ENCODE measurements around the gene INSYN2B.

Gene INSYN2B

GRCh38 chr5:169889572-169889971 lies 90.7 kb downstream of the INSYN2B start:
- DNase-seq (ENCODE audit: low read depth in 2 of 2) = no peak

- DNase-seq (ENCODE audit: low read depth in 2 of 2) = no peak
Measured at GRCh38 chr5:169886677-169887076, 93.6 kb downstream of the INSYN2B start.

DNA sequence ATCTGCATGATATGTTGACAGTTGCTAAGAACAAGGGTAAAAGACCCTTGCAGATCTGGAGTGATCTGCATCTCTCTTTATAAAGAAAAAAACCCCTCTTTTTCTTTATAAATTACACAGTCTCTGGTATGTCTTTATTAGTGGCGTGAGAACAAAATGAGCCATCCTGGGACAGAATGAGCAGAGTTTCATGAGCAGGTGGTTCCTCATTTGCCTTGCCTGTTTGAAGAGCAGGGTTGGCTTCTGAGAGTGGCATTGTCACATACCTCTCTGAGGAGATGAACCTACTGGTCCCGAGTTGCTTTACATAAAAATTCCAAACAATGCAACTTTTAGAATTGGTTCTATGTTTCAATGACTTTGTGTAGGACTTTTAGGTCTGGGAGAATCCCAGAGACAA lies 94.3 kb downstream of the INSYN2B start:
- no peak for DNase-seq (ENCODE audit: low read depth in 2 of 2)

DNA sequence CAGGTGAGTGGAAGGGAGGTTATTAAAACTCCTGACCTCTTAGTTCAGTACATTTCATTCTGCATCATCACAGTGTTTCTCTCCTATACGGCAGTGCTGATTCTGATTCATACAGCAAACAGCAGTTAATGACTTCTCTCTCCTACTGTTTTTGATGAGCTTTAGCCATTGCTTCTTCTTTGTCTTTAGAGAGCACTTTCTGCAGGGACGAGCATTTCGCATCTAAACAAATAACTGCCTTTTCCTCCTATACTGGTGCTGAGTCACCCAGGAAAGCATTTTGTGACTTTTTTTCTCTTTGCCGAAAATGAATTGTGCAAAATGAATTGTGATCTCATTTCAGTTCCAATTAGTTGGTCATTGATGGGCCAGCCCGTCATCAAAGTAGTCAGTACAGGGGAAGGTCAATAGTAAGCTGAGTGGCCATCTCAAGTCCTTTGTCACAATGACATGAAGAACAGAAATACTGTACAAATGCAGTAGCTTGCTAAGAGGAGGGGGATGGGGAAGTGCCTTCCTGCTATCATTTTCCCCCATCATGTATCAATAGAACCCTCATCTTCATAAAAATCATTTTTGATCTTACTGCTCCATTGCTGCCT lies 98.5 kb downstream of the INSYN2B start:
- no peak for DNase-seq (ENCODE audit: low read depth in 2 of 2)

DNA sequence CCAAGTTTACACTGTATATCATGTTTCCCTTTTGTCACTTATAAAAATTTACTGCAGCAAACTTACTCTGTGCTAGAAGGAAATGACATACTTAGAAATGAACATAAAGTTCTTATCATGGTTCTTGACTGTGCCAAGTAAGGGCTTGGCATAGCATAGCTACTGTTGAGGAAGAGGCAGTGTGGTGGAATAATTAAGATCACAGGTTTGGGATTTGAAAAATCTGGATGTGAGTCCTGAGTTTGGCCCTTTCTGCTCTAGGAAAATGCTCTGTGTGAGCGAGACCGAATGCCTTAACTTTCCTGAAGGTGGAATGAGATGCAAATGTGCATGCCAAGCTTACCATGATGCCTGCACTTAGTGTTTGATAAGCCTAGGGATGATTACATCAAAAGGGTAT lies 99.5 kb downstream of the INSYN2B start:
- no peak for DNase-seq (ENCODE audit: low read depth in 2 of 2)

GRCh38 chr5:169880012-169880663 lies 100.2 kb downstream of the INSYN2B start:
- no peak for DNase-seq (ENCODE audit: low read depth in 2 of 2)

DNA sequence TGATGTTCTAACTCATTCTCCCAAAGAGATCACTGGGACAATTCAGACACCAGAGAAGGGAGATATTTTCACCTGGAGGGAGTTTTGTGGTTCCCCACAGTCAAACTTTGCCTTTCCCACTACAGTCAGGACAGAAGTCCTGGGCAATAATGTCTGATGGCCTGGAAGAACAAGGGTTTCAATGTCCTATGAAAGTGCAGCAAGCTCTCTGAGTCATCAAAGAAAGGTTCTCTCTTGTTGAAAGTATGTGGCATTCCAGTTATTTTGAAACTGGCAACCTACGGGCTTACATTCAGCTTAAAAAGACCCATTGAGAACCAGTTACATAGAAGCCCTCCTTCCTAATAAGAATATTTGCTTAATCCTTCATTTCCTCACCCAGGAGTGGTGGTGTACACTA lies 103.9 kb downstream of the INSYN2B start:
- no peak for DNase-seq (ENCODE audit: low read depth in 2 of 2)

GRCh38 chr5:169875731-169876130 lies 104.6 kb downstream of the INSYN2B start:
- DNase-seq (ENCODE audit: low read depth in 2 of 2) = no peak

DNA sequence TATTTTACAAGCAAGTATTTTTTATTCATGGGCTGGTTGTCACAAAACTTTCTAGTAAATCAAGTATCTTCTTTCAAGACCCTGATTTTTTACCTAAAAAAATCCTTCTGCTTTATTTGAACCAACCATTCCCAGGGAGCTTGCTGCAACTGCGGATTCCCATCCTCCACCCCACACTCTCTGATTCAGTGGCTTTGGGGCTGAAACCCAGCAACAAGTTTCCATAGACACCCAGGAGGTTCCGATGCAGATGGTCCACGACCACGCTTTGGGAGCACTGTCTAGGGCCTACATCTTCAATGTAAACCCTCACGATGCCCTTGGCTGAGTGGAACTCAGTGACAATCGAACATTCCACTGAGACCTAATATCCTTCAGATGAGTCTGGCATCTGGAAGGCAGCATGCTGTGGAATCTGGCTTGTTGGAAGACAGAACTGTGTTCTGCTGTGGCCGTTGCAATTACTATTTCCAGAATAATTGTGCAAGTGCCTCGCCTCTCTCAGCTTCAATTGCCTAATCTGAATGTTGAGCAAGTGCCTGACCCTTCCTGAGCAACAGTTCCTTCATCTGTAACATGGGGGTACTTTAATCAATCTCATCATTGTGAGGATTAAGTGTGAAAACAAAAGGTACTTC lies 105.1 kb downstream of the INSYN2B start:
- DNase-seq (ENCODE audit: low read depth in 2 of 2) = no peak

GRCh38 chr5:169874621-169875020 lies 105.7 kb downstream of the INSYN2B start:
- DNase-seq (ENCODE audit: low read depth in 2 of 2) = no peak

GRCh38 chr5:169873642-169874041 lies 106.7 kb downstream of the INSYN2B start:
- DNase-seq (ENCODE audit: low read depth in 2 of 2) = no peak

GRCh38 chr5:169871826-169872490 lies 108.3 kb downstream of the INSYN2B start:
- DNase-seq (ENCODE audit: low read depth in 2 of 2) = no peak

GRCh38 chr5:169870211-169870610 lies 110.1 kb downstream of the INSYN2B start:
- DNase-seq (ENCODE audit: low read depth in 2 of 2) = no peak

- no peak for DNase-seq (ENCODE audit: low read depth in 2 of 2)
Measured at GRCh38 chr5:169869066-169869465, 111.2 kb downstream of the INSYN2B start.

DNA sequence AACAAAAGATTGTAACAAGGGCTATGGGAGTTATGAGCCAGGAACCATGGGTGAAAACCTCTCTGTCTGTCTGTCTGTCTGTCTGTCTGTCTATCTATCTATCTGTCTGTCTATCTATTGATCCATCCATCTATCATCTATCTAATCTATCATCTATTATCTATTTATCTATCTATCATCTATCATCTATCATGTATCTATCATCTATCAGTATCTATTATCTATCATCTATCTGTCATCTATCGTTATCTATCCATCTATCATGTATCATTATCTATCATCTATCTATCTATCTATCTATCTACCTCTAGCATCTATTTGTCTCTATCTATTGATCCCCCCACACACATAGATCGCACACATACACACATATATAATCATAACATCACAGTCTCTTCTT lies 112.9 kb downstream of the INSYN2B start:
- no peak for DNase-seq (ENCODE audit: low read depth in 2 of 2)

GRCh38 chr5:169864483-169864882 lies 115.8 kb downstream of the INSYN2B start:
- no peak for DNase-seq (ENCODE audit: low read depth in 2 of 2)

DNA sequence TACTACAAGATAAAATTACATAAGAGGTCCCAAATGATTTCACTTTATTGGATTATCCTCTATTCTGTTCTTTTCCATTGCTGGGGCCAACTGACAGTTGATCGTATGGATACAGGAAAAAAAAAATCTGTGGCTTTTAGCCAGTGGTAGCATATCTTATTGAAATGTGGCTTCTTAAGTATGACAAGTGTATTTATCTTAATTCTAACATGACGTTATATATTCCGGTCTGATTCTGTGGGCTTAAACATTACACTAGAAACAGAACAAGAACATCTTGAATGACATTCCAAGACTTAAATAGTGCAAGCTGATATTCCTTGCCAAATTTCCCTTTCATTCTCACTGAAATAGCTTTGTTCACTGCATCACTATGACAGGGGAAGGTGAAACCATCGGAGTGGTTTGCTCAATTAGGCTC lies 117.9 kb downstream of the INSYN2B start:
- no peak for DNase-seq (ENCODE audit: low read depth in 2 of 2)

- no peak for DNase-seq (ENCODE audit: low read depth in 2 of 2)
Measured at GRCh38 chr5:169861934-169862333, 118.4 kb downstream of the INSYN2B start.

- no peak for DNase-seq (ENCODE audit: low read depth in 2 of 2)
Measured at GRCh38 chr5:169861433-169861832, 118.9 kb downstream of the INSYN2B start.

GRCh38 chr5:169860585-169860984 lies 119.7 kb downstream of the INSYN2B start:
- DNase-seq (ENCODE audit: low read depth in 2 of 2) = no peak

GRCh38 chr5:169856571-169856970 lies 123.7 kb downstream of the INSYN2B start:
- DNase-seq (ENCODE audit: low read depth in 2 of 2) = no peak

DNA sequence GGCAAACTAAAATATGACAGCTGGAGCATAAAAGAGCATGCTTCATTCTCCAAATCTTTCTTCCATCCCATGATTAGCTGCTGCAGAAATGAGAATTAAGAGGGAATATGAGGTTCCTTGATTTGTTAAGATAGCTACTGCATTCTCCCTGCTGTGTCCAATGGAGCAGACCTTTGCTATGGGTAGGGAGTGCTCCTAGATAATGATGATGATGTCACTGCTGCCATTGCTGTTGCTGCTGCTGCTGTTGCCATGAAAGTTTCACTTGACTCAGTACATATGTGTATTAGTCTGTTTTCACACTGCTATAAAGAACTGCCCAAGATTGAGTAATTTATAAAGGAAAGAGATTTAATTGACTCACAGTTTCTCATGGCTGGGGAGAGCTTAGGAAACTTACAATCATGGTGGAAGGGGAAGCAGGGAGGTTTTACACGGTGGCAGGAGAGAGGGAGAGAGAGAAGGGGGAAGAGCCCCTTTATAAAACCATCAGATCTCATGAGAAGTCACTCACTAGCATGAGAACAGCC lies 128.9 kb downstream of the INSYN2B start:
- DNase-seq (ENCODE audit: low read depth in 2 of 2) = no peak

DNA sequence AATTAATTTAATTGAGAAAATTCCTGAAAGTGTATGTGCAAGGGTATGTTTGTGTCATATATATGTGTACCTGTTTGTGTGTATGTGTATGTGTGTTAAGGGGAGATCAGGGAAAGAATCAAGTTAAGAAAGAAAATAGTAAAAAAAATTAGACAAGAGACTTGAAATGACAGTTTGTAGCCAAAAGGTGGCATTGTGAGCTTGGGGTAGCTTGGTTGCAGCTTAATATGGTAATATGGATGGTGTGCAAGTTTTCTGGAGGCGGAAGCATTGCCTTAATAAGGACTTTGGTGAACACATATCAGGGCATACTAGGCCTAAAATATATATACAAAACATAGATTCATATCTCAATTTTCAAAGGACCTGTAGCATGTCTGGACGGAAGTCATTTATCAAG lies 129.9 kb downstream of the INSYN2B start:
- DNase-seq (ENCODE audit: low read depth in 2 of 2) = no peak

Data from activated CD4-positive, alpha-beta T cell treated with anti-CD3 and anti-CD28 coated beads for 24 hours (primary cell).